Pancreas (tissue), 10 donors: Measurements from ENCODE around the gene ANXA3. TPM values are rescaled to one million over a fixed set of nuclear protein-coding genes. Genes with fewer than 3 reads are reported as not detected.
A peak's percentile ranks its signal among the peaks of the same experiment; 100 is the strongest.

ENCODE experiments used
- ATAC-seq, 4 donors: fragments of 200-7000 bp; cut with Tn5 transposase; one replicate each; pipeline versions ENCODE4 v1.8.0 to v1.9.1; 2020; ENCODE audit warnings: mild to moderate bottlenecking in 4 of 4, moderate library complexity in 4 of 4
- DNase-seq, 6 donors: peaks; one replicate each; pipeline ENCODE4 v3.0.0-alpha.2; 2020
- FAIRE-seq: peaks from 2 replicates; lab custom pipeline; 2012; peaks lifted over from hg19 to GRCh38; lab: Jason Lieb, UNC
- H3K27ac ChIP-seq, 4 donors: fragments of 200-600 bp; sonication (generic); 1 replicate in 3 of 4; 2 replicates in 1 of 4; pipeline versions ENCODE4 v1.5.0 to v1.8.0; 2020
- H3K27me3 ChIP-seq, 4 donors: fragments of 200-600 bp; one replicate each; pipeline ENCODE4 v1.8.0; 2021
- H3K36me3 ChIP-seq, 3 donors: fragments of 200-600 bp; sonication (generic) in 1 of 3; one replicate each; pipeline versions ENCODE4 v1.5.0 to v1.8.0; 2020 to 2021
- H3K4me1 ChIP-seq, 3 donors: fragments of 200-600 bp; one replicate each; pipeline ENCODE4 v1.8.0; 2021
- H3K4me3 ChIP-seq, 4 donors: fragments of 200-600 bp; sonication (generic) in 2 of 4; one replicate each; pipeline versions ENCODE4 v1.5.0 to v1.8.0; 2020 to 2021
- H3K9me3 ChIP-seq, 4 donors: fragments of 200-600 bp; one replicate each; pipeline ENCODE4 v1.8.0; 2021
- WGBS, 2 donors: extraction: QIAGEN DNeasy Blood & Tissue Kit; methylation state at CpG; one replicate each; pipeline ENCODE4 v1.1.7; 2013; 5-methylcytosine and 5-hydroxymethylcytosine counted together
- intact Hi-C, 3 donors: fragments of 100-400 bp; cut with DNase I; formaldehyde crosslinking; loops; one replicate each; pipeline versions ENCODE4 v1.11.1 to v1.14.2; 2022
- polyA plus RNA-seq, 2 donors: library from polyadenylated mRNA; stranded (reverse); fragments of 200-250 nt; gene quantifications; one replicate each; pipeline ENCODE4 v1.2.3, GENCODE V29; 2013
- total RNA-seq, 6 donors: library from RNA; stranded (reverse); fragmentation: NEBNext Ultra II Directional in 4 of 6; extraction: Animal tissue kit (Norgen Biotek cat#: 25700) in 4 of 6; gene quantifications; one replicate each; pipeline versions ENCODE4 v1.2.1 to v1.2.4, GENCODE V29; 2021 to 2023
- TF ChIP-seq, protein P1 (sequence below), 4 donors: fragments of 200-600 bp; sonication (generic) in 3 of 4; IDR thresholded peaks; one replicate each; pipeline versions ENCODE4 v1.5.0 to v1.8.0; 2021; ENCODE audit warnings: antibody characterized with exemption in 4 of 4
- donor health status: healthy with polysubstance abuse.
- donor health status: DM: no; HTN: no; CAD: no; lungs with moderate emphysema.
- donor health status: DM: no; HTN: no; CAD: no.
- donor health status: control.
- donor health status: control.
- donor health status: Bipolar disorder and iron deficiency.
- donor health status: DM: yes; HTN: yes; CAD: no.
- donor health status: DM: no; HTN: no; CAD: no.
- donor health status: DM: no; HTN: no; CAD: no.
- donor health status: DM: yes; HTN: yes; CAD: no.

Gene ANXA3
- total and polyA plus RNA-seq, 8 donors = 18.7 to 64.8 (median 29.6) TPM

DNA sequence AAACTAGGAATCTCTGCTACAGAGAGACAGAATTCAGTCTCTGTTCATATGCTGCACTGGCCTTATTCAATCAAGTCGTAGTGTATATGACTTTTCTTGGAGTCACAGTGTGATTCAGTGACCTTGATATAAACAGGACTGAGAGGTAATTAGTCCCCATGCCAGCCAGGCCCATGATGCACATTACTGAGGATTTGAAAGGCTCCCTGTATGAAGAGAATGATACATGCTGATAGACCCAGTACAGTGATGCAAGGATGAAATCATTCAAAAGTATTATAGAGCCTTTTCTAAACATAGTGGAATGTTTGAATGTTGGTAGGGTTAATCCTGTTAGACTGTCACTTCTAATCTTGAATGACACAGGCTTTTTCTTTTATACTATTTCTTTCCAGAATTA is 34.1 kb downstream of the ANXA3 start:
- Histone ChIP-seq H3K27me3 (no peaks in the 10 kb centered on the region), H3K27ac (no peak overlapping the region), H3K9me3 (no peaks in the 10 kb centered on the region), H3K4me3 (no peak overlapping the region), H3K36me3 (no peaks in the 10 kb centered on the region), H3K4me1 (no peaks in the 10 kb centered on the region)
- TF ChIP-seq, protein P1, sequence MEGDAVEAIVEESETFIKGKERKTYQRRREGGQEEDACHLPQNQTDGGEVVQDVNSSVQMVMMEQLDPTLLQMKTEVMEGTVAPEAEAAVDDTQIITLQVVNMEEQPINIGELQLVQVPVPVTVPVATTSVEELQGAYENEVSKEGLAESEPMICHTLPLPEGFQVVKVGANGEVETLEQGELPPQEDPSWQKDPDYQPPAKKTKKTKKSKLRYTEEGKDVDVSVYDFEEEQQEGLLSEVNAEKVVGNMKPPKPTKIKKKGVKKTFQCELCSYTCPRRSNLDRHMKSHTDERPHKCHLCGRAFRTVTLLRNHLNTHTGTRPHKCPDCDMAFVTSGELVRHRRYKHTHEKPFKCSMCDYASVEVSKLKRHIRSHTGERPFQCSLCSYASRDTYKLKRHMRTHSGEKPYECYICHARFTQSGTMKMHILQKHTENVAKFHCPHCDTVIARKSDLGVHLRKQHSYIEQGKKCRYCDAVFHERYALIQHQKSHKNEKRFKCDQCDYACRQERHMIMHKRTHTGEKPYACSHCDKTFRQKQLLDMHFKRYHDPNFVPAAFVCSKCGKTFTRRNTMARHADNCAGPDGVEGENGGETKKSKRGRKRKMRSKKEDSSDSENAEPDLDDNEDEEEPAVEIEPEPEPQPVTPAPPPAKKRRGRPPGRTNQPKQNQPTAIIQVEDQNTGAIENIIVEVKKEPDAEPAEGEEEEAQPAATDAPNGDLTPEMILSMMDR (IDR thresholded peaks at IDR 0.05) = no peak
- ATAC-seq = no peak
- intact Hi-C loops = no loop called here
- no peak for FAIRE-seq
- WGBS, 2 donors = 0 to 36% methylated on average over 1 of the region's 1 CpG
- DNase-seq = no peak

DNA sequence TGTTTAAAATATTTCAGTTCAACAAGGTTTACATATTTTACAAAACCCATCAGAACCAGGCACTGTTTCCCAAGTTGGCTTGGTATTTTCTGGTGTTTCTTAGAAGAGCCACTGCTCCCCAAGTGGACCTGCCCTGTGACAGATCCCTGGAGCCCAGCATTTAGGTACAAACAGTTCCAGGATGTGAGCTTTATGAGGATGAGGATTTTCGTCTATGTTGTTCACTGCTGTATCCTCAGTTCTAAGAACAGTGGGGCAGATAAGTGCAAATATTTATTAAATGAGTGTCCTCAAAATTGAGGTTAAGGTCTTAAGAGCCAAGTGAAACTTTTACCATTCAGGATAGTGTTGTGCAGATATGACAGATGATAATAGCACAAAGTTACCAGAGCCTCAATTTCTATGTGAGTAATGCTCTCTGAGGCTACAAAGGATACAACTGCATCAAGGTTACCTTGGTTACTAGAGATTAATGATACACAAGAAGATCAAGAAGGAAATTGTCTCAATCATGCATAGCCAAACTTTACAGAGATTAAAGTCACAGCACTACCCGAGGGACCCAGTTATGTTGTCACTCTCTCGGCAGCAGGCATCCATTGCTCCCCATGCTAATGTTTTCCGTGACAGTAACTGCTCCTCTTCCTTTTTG is 37.5 kb downstream of the ANXA3 start:
- H3K4me3 ChIP-seq = no peak overlapping the region
- DNase-seq (no peak), ATAC-seq (no peak), FAIRE-seq (no peak)
- H3K27ac ChIP-seq = no peak overlapping the region
- WGBS, 2 donors = 60 to 61% methylated on average over 4 of the region's 4 CpGs
- H3K27me3 ChIP-seq = no peaks in the 10 kb centered on the region
- intact Hi-C loops = no loop called here
- H3K36me3 ChIP-seq = no peaks in the 10 kb centered on the region
- TF ChIP-seq, protein P1 (IDR thresholded peaks at IDR 0.05) = no peak
- H3K9me3 ChIP-seq = no peaks in the 10 kb centered on the region
- H3K4me1 ChIP-seq = peaks cover 0 to 6% (median 4%) of the 10 kb centered on the region in 3 donors

DNA sequence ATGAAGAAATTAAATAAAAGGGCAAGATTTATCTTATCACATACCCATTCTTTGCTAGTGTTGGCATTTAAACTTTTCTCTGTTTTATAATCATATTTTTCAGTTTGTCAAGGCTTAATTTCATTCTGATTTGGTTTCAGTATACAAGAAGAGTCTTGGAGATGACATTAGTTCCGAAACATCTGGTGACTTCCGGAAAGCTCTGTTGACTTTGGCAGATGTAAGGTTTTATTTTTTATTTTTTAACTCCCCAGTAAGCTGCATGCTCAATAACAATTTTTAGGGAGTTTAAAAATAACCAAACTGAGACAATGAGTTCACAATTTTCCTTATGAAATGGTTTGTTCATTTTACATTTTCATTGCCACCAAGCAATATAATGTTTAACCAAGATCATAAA is 39.8 kb downstream of the ANXA3 start:
- no peak for FAIRE-seq

DNA sequence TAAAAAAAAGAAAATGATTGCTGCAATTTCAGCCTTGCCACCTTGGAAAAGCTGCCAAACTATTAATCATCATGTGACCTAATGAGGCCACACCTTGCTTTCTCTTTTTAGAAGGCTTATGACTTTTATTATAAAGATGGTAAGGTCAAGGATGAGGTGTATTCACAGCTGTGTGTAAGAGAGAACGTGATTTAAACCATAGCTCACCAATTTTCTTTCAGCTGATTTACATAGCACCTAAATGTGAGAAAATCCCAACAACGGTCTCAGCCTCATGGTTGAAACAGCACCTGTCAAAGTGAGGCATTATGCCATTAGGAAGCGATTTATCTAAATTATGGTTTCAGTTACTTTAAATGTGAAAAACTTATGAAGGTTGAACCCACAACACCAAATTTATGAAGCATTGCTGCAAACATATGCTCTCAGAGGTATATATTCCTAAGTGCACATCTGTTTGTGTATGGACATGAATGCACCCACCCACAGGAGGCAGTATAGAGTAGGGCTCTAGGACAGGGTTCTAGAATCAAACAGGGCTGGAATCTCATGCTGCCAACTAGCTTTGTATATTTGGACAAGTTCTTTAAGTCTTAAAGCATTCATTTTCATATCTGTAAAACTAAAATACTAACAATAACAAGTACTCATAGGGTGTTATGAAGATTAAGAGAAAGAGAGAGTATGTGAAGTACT is 40.7 kb downstream of the ANXA3 start:
- no peaks in the 10 kb centered on the region for H3K9me3 ChIP-seq
- ATAC-seq = peak in 2 of 4 donors; percentile 30 to 32
- H3K4me3 ChIP-seq = no peak overlapping the region
- no peak for FAIRE-seq
- no peak overlapping the region for H3K27ac ChIP-seq
- 49 to 50% methylated on average over 3 of the region's 3 CpGs for WGBS, 2 donors
- H3K36me3 ChIP-seq = no peaks in the 10 kb centered on the region
- TF ChIP-seq, protein P1 (IDR thresholded peaks at IDR 0.05) = no peak
- intact Hi-C loops = no loop called here
- H3K4me1 ChIP-seq = peaks cover 0 to 9% (median 6%) of the 10 kb centered on the region in 3 donors
- no peak for DNase-seq
- no peaks in the 10 kb centered on the region for H3K27me3 ChIP-seq

More for the DNA sequence above, 39.8 kb downstream of the ANXA3 start:
- no peak for DNase-seq
- no peaks in the 10 kb centered on the region for H3K9me3 ChIP-seq
- H3K27me3 ChIP-seq = no peaks in the 10 kb centered on the region
- intact Hi-C loops = no loop called here
- H3K36me3 ChIP-seq = no peaks in the 10 kb centered on the region
- H3K27ac ChIP-seq = no peak overlapping the region
- TF ChIP-seq, protein P1 (IDR thresholded peaks at IDR 0.05) = no peak
- peaks cover 0 to 9% (median 6%) of the 10 kb centered on the region in 3 donors for H3K4me1 ChIP-seq
- H3K4me3 ChIP-seq = no peak overlapping the region
- ATAC-seq = no peak
- WGBS, 2 donors = 37 to 66% methylated on average over 2 of the region's 2 CpGs
